Naive B cell (primary cell): ENCODE data around the gene ABHD16B. TPM values are rescaled to one million over a fixed set of nuclear protein-coding genes. Genes with fewer than 3 reads are reported as not detected.

Source experiments
- ATAC-seq, 2 donors: fragments of 150-1000 bp; cut with Tn5 transposase; 2 replicates each; pipeline ENCODE4 v1.10.0; 2021; ENCODE audit warnings: low read depth in 2 of 2, mild to moderate bottlenecking in 2 of 2, moderate library complexity in 2 of 2
- DNase-seq: peaks from one replicate; pipeline ENCODE4 v3.0.0; 2022
- H3K27ac Mint-ChIP-seq, 6 donors: one replicate each; pipeline ENCODE4 v1.8.0; 2020 to 2022; ENCODE audit warnings: mild to moderate bottlenecking in 6 of 6, mixed read lengths in 6 of 6, moderate library complexity in 5 of 6, inconsistent platforms in 2 of 6
- H3K27me3 Mint-ChIP-seq, 3 donors: one replicate each; pipeline ENCODE4 v1.8.0; 2021 to 2022; ENCODE audit warnings: mixed read lengths in 3 of 3, mild to moderate bottlenecking in 1 of 3
- H3K36me3 Mint-ChIP-seq, 2 donors: one replicate each; pipeline ENCODE4 v1.8.0; 2020 to 2022; ENCODE audit warnings: mixed read lengths in 2 of 2, inconsistent platforms in 1 of 2, mild to moderate bottlenecking in 1 of 2
- H3K4me1 Mint-ChIP-seq, 3 donors: one replicate each; pipeline ENCODE4 v1.8.0; 2020 to 2022; ENCODE audit warnings: mixed read lengths in 3 of 3, inconsistent platforms in 1 of 3, mild to moderate bottlenecking in 1 of 3, moderate library complexity in 1 of 3
- H3K4me3 Mint-ChIP-seq, 8 donors: one replicate each; pipeline ENCODE4 v1.8.0; 2020 to 2022; ENCODE audit warnings: mild to moderate bottlenecking in 8 of 8, mixed read lengths in 8 of 8, moderate library complexity in 8 of 8, inconsistent platforms in 2 of 8
- H3K9me3 Mint-ChIP-seq, 7 donors: one replicate each; pipeline ENCODE4 v1.8.0; 2020 to 2022; ENCODE audit warnings: mixed read lengths in 7 of 7, mild to moderate bottlenecking in 5 of 7, inconsistent platforms in 2 of 7, moderate library complexity in 1 of 7
- polyA plus RNA-seq, 6 donors: library from polyadenylated mRNA; unstranded; fragments of 300-500 nt; fragmentation: Illumina TruSeq; gene quantifications; one replicate each; pipeline ENCODE4 v1.2.3, GENCODE V29; 2021; ENCODE audit warnings: low read depth in 6 of 6

ABHD16B gene
- polyA plus RNA-seq, 6 donors from 2014 or later, result 1.1 TPM; not detected in 5

- H3K4me1 Mint-ChIP-seq, result peaks cover 10 to 13% (median 12%) of the 10 kb centered on the region in 3 donors
- DNase-seq (no peak), ATAC-seq (peak; percentile 50 to 56)
- H3K36me3 Mint-ChIP-seq, result peaks cover 0 to 9% of the 10 kb centered on the region in 2 donors
- H3K27me3 Mint-ChIP-seq, result peaks cover 27 to 45% (median 33%) of the 10 kb centered on the region in 3 donors
- peak overlapping the region; percentile 86 to 97 (median 94) for H3K4me3 Mint-ChIP-seq
- peak overlapping the region in 3 of 6 donors; percentile 8 to 84 (median 74) for H3K27ac Mint-ChIP-seq
- H3K9me3 Mint-ChIP-seq, result no peaks in the 10 kb centered on the region
These were observed 31.7 kb upstream of the ABHD16B start for GRCh38 chr20:63829603-63829944.

DNA sequence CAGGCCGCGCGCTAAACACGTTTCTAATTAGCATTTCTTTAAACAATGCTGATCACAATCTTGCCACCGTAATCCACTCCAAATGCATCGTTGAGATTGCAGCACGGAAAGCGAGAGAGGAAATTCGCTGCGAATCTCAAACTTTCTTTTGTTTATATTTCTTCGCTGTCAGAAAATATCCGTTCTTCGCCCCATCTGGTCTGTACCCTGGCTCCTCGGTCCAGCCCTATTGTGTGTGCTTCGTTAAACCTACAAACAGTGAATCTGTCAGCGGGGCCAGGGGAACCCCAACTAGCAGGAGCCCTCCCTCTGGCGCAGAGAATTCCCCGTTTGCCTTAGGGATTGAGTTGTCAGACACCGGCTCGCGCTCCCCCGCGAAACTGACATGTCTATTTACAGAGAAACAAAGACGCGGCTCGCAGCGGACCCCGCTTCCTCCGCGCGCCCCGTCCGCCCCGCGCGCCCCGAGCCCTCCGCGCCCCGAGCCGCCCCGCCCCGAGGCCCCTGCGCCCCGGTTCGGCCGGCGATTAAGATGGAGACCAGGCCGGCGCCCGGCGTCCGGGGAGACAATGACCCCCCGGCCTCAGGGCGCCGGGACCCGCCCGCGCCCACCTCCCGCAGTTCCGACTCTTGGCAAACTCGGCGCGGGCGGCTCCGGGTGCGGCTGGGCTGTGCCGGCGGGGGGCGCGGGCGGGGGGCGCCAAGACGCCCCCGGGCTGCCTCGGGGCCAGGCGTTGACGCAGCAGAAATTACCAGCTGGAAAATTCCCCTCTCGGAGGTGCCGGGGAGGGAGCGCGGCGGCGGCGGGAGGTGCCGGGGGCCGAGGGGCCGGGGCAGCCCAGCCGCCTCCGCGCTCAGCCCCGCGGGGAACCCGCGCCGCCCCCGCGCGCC lies 31.1 kb upstream of the ABHD16B start:
- H3K9me3 Mint-ChIP-seq, result no peaks in the 10 kb centered on the region
- peak overlapping the region; percentile 86 to 97 (median 94) for H3K4me3 Mint-ChIP-seq
- peaks cover 27 to 44% (median 30%) of the 10 kb centered on the region in 3 donors for H3K27me3 Mint-ChIP-seq
- peaks cover 0 to 9% of the 10 kb centered on the region in 2 donors for H3K36me3 Mint-ChIP-seq
- peaks cover 10 to 13% (median 12%) of the 10 kb centered on the region in 3 donors for H3K4me1 Mint-ChIP-seq
- H3K27ac Mint-ChIP-seq, result peak overlapping the region in 5 of 6 donors; percentile 8 to 84 (median 41)
- no peak for DNase-seq
- ATAC-seq, result peak; percentile 17 to 25

GRCh38 chr20:63830841-63831588 lies 30.3 kb upstream of the ABHD16B start, which contains the start of gene ZBTB46:
Gene ZBTB46, minus strand, starts transcription at chr20:63831264. Its CDS starts 40,507 bp downstream, at chr20:63790757.
- ATAC-seq (peak; percentile 47 to 62), DNase-seq (no peak)
- H3K9me3 Mint-ChIP-seq, result no peaks in the 10 kb centered on the region
- peaks cover 22 to 36% (median 22%) of the 10 kb centered on the region in 3 donors for H3K27me3 Mint-ChIP-seq
- H3K4me3 Mint-ChIP-seq, result peak within 1 kb of the TSS; percentile 86 to 97 (median 94)
- H3K27ac Mint-ChIP-seq, result peak within 1 kb of the TSS in 4 of 6 donors; percentile 13 to 84 (median 58)
- H3K4me1 Mint-ChIP-seq, result peaks cover 10 to 13% (median 12%) of the 10 kb centered on the region in 3 donors
- H3K36me3 Mint-ChIP-seq, result peaks cover 0 to 9% of the 10 kb centered on the region in 2 donors

GRCh38 chr20:63831646-63831992 lies 29.7 kb upstream of the ABHD16B start:
- Mint-ChIP-seq H3K27ac (no peak overlapping the region), H3K36me3 (peaks cover 0 to 9% of the 10 kb centered on the region in 2 donors), H3K9me3 (no peaks in the 10 kb centered on the region), H3K4me3 (peak overlapping the region in 1 of 8 donors; percentile 50), H3K4me1 (peaks cover 10 to 13% (median 12%) of the 10 kb centered on the region in 3 donors), H3K27me3 (peaks cover 20 to 34% (median 20%) of the 10 kb centered on the region in 3 donors)
- no peak for DNase-seq
- peak in 1 of 2 donors; percentile 15 for ATAC-seq

- ATAC-seq, result peak; percentile 20 to 21
- no peak for DNase-seq
- H3K27ac Mint-ChIP-seq, result peak overlapping the region in 2 of 6 donors; percentile 47 to 59
- peaks cover 20 to 36% (median 20%) of the 10 kb centered on the region in 3 donors for H3K27me3 Mint-ChIP-seq
- H3K36me3 Mint-ChIP-seq, result peaks cover 0 to 9% of the 10 kb centered on the region in 2 donors
- peak overlapping the region; percentile 42 to 78 (median 60) for H3K4me3 Mint-ChIP-seq
- H3K9me3 Mint-ChIP-seq, result no peaks in the 10 kb centered on the region
- peaks cover 10 to 13% (median 12%) of the 10 kb centered on the region in 3 donors for H3K4me1 Mint-ChIP-seq
These were observed 29.2 kb upstream of the ABHD16B start for GRCh38 chr20:63831993-63832686.

GRCh38 chr20:63833776-63834490 lies 27.4 kb upstream of the ABHD16B start:
- H3K27me3 Mint-ChIP-seq, result peaks cover 12 to 40% (median 20%) of the 10 kb centered on the region in 3 donors
- H3K4me3 Mint-ChIP-seq, result peak overlapping the region in 4 of 8 donors; percentile 24 to 78 (median 58)
- H3K27ac Mint-ChIP-seq, result peak overlapping the region in 1 of 6 donors; percentile 60
- DNase-seq (no peak), ATAC-seq (no peak)
- H3K9me3 Mint-ChIP-seq, result no peaks in the 10 kb centered on the region
- peaks cover 0 to 9% of the 10 kb centered on the region in 2 donors for H3K36me3 Mint-ChIP-seq
- H3K4me1 Mint-ChIP-seq, result peaks cover 12 to 13% (median 13%) of the 10 kb centered on the region in 3 donors

DNA sequence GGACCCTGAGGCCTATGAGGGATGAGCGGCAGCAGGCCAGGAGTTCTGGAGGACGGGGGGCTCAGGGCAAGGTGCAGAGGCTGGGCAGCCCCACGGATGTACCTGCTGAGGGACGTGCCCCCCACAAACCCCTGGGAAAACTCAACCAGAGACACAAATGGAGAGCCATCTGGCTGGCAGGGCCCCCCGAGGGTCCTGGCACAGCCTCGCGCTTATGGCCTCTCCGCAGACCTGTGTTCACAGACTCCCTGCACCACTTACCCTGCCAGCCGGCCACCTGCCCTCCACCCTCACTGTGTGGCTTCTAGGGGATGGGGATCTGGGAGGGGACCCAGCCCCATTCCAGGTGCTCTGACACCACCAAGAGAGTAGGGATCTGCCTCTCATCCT lies 26.8 kb upstream of the ABHD16B start:
- H3K36me3 Mint-ChIP-seq, result peaks cover 0 to 9% of the 10 kb centered on the region in 2 donors
- H3K27ac Mint-ChIP-seq, result no peak overlapping the region
- DNase-seq, result no peak
- H3K4me3 Mint-ChIP-seq, result no peak overlapping the region
- H3K9me3 Mint-ChIP-seq, result no peaks in the 10 kb centered on the region
- peaks cover 10 to 34% (median 17%) of the 10 kb centered on the region in 3 donors for H3K27me3 Mint-ChIP-seq
- ATAC-seq, result no peak
- peaks cover 7 to 10% (median 8%) of the 10 kb centered on the region in 3 donors for H3K4me1 Mint-ChIP-seq

DNA sequence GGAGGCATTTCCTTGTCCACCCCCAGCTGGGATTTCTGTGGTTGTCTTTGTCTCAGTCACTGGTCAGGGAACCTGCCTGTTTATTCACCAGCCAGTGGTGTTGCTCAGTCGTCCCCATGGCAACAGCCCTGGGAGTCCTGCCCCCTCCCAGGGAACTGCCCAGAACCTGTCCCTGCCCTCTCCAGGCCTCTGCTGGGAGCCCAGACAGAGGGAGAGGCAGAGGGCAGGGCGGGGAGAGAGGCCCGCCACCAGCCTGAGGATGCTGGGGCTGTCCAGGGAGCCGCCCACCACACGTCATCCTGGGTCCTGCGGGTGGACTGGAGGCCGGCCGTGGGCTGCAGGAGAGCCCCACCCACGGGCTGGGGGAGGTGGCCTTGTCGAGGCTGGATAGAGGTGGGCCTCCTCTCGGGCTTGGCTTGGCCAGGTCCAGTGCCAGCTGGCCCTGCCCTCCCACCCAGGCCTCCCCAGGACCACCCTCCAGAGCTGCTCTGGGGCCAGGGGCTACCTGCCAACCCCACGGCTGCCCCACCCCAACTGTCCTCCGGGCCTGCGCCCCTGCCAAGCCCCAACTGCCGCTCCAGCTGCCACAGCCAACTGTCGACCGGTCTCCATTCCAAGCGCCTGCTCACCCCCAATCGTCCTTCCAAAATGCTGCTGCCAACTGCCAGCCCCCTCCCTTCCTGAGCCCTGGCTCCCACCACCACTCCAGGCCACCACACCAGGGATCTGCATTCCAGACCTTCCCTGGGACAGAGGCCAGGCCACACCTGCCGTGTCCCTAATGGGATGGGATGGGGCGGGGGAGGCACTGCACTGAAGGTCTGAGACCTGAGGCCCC lies 26.1 kb upstream of the ABHD16B start:
- peaks cover 4 to 27% (median 12%) of the 10 kb centered on the region in 3 donors for H3K27me3 Mint-ChIP-seq
- no peak overlapping the region for H3K4me3 Mint-ChIP-seq
- no peak for ATAC-seq
- no peak for DNase-seq
- no peak overlapping the region for H3K27ac Mint-ChIP-seq
- H3K4me1 Mint-ChIP-seq, result peaks cover under 1 to 7% (median 5%) of the 10 kb centered on the region in 3 donors
- H3K9me3 Mint-ChIP-seq, result no peaks in the 10 kb centered on the region
- peaks cover 0 to 1% of the 10 kb centered on the region in 2 donors for H3K36me3 Mint-ChIP-seq

DNA sequence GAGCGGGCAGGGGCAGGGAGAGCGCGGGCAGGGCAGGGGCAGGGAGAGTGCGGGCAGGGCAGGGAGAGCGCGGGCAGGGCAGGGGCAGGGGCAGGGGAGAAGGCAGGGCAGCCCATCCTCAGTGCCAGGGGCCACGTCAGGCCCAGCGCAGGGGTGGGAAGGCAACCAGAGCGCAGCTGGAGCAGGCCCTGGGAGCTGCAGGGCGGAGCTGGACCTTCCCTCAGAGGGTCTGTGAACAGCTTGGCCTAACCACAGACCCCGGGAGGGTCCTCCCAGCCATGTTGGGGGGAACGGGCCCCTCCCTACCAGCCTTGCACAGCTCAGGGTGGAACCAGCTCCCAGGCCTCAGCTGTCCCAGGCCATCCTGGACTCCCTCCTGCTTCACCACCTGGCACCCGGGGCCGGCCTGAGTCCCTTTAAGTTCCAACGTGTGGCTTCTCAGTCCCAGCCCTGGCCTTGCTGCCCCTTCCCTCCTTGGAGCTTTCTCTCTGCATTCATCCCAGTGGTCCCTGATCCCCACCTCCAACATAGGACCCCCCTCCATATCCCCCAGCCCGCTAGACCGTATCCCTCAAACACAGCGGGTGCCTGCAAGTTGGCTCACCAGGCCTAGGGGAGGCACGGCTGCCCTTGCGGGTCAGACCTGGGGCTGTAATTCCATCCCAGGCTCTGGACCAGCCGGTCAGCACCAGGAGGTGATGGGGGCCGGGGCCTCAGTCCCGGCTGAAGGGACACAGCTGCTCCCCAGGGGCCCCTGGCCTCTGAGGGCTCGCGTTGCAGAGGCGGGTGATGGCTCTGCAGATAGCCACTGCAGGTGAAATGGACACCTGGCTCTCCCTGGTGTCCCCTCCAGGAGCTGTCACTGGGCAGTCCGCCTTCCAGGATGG lies 24.6 kb upstream of the ABHD16B start:
- Mint-ChIP-seq H3K4me3 (no peak overlapping the region), H3K27me3 (peaks cover 4 to 27% (median 16%) of the 10 kb centered on the region in 3 donors), H3K9me3 (no peaks in the 10 kb centered on the region), H3K4me1 (peaks cover 7 to 13% (median 9%) of the 10 kb centered on the region in 3 donors), H3K27ac (peak overlapping the region in 1 of 6 donors; percentile 57), H3K36me3 (no peaks in the 10 kb centered on the region)
- no peak for ATAC-seq
- no peak for DNase-seq

GRCh38 chr20:63837479-63837878 lies 23.8 kb upstream of the ABHD16B start:
- DNase-seq (no peak), ATAC-seq (no peak)

GRCh38 chr20:63839620-63840019 lies 21.7 kb upstream of the ABHD16B start:
- no peaks in the 10 kb centered on the region for H3K9me3 Mint-ChIP-seq
- no peak for ATAC-seq
- no peak overlapping the region for H3K27ac Mint-ChIP-seq

More at GRCh38 chr20:63837479-63837878, 23.8 kb upstream of the ABHD16B start:
- peaks cover 9 to 33% (median 23%) of the 10 kb centered on the region in 3 donors for H3K27me3 Mint-ChIP-seq
- peaks cover 14 to 21% (median 16%) of the 10 kb centered on the region in 3 donors for H3K4me1 Mint-ChIP-seq
- no peak overlapping the region for H3K4me3 Mint-ChIP-seq
- H3K36me3 Mint-ChIP-seq, result no peaks in the 10 kb centered on the region
- no peak overlapping the region for H3K27ac Mint-ChIP-seq
- H3K9me3 Mint-ChIP-seq, result no peaks in the 10 kb centered on the region

More at GRCh38 chr20:63839620-63840019, 21.7 kb upstream of the ABHD16B start:
- no peak for DNase-seq
- peaks cover 6 to 30% (median 29%) of the 10 kb centered on the region in 3 donors for H3K27me3 Mint-ChIP-seq
- peaks cover 24 to 39% (median 25%) of the 10 kb centered on the region in 3 donors for H3K4me1 Mint-ChIP-seq
- peak overlapping the region in 1 of 8 donors; percentile 50 for H3K4me3 Mint-ChIP-seq
- no peaks in the 10 kb centered on the region for H3K36me3 Mint-ChIP-seq
